DMS79 (cell line): ENCODE data around the gene TFDP1.
"Not testable (repeated sequence)": the region's sequence is repeated elsewhere in the genome, so short reads cannot be mapped to it uniquely, and the experiment has no call there.

Source experiments
- DNase-seq: peaks from one replicate; lab custom pipeline; 2025; lab: John Stamatoyannopoulos, UW

TFDP1 gene

GRCh38 chr13:113567681-113568080, 16.9 kb upstream of the TFDP1 start:
- no peak for DNase-seq

GRCh38 chr13:113573065-113573464, 11.5 kb upstream of the TFDP1 start:
- DNase-seq, result no peak

- DNase-seq, result no peak
These were observed 8.0 kb upstream of the TFDP1 start for GRCh38 chr13:113576597-113576996.

GRCh38 chr13:113577881-113578435, 6.6 kb upstream of the TFDP1 start:
- DNase-seq, result no peak

GRCh38 chr13:113579686-113580085, 4.9 kb upstream of the TFDP1 start:
- DNase-seq, result no peak

- no peak for DNase-seq
These were observed 2.7 kb upstream of the TFDP1 start for GRCh38 chr13:113581871-113582270.

GRCh38 chr13:113582841-113583631, 1.5 kb upstream of the TFDP1 start:
- DNase-seq, result no peak

GRCh38 chr13:113584870-113585671, 518 bp downstream of the TFDP1 start:
- no peak for DNase-seq

GRCh38 chr13:113585896-113586295, 1.3 kb downstream of the TFDP1 start:
- DNase-seq, result no peak

- DNase-seq, result no peak
These were observed 2.3 kb downstream of the TFDP1 start for GRCh38 chr13:113586661-113587479.

- no peak for DNase-seq
These were observed 4.0 kb downstream of the TFDP1 start for GRCh38 chr13:113588394-113589111.

- no peak for DNase-seq
These were observed 4.9 kb downstream of the TFDP1 start for GRCh38 chr13:113589251-113589960.

GRCh38 chr13:113589961-113590339, 5.4 kb downstream of the TFDP1 start:
- DNase-seq, result no peak

- DNase-seq, result no peak
These were observed 7.2 kb downstream of the TFDP1 start for GRCh38 chr13:113591750-113592149.

GRCh38 chr13:113592571-113592970, 8.0 kb downstream of the TFDP1 start:
- no peak for DNase-seq

GRCh38 chr13:113594066-113594821, 9.7 kb downstream of the TFDP1 start:
- not testable (repeated sequence) for DNase-seq

- no peak for DNase-seq
These were observed 10.6 kb downstream of the TFDP1 start for GRCh38 chr13:113595131-113595530.

- DNase-seq, result no peak
These were observed 12.0 kb downstream of the TFDP1 start for GRCh38 chr13:113596321-113597200.
